H4 (cell line): ENCODE measurements around the gene HYPK. TPM values are rescaled to one million over a fixed set of nuclear protein-coding genes. Genes with fewer than 3 reads are reported as not detected.
"Not testable (repeated sequence)": the region's sequence is repeated elsewhere in the genome, so short reads cannot be mapped to it uniquely, and the experiment has no call there.

Experiments used
- DNase-seq: peaks from one replicate; pipeline ENCODE4 v3.0.0-alpha.2; 2015; ENCODE audit warnings: low spot score
- total RNA-seq: library from RNA; depleted of rRNA; stranded (reverse); fragments of >200 nt; shearing (Covaris generic); gene quantifications from 2 replicates; pipeline ENCODE4 v1.2.3, GENCODE V29; 2014

Gene HYPK
- total RNA-seq, 1 experiment from 2014 or later, result 6.5 TPM

GRCh38 chr15:43795197-43795596 lies 5.2 kb upstream of the HYPK start:
- no peak for DNase-seq

GRCh38 chr15:43795997-43796396 lies 4.4 kb upstream of the HYPK start:
- DNase-seq, result no peak

GRCh38 chr15:43796566-43796965 lies 3.8 kb upstream of the HYPK start:
- DNase-seq, result no peak

- DNase-seq, result no peak
Measured at GRCh38 chr15:43799209-43799944, 1.0 kb upstream of the HYPK start.

GRCh38 chr15:43799945-43800285 lies 484 bp upstream of the HYPK start, which contains the start of gene SERINC4:
Gene SERINC4 (minus strand): TSS chr15:43800220. CDS start chr15:43799986, 234 bp downstream.
- DNase-seq, result no peak

- not testable (repeated sequence) for DNase-seq
Measured at GRCh38 chr15:43802676-43803075, 2.3 kb downstream of the HYPK start.

GRCh38 chr15:43808435-43808950 lies 8.1 kb downstream of the HYPK start:
- DNase-seq, result no peak

- DNase-seq, result no peak
Measured at GRCh38 chr15:43808960-43809678, 8.7 kb downstream of the HYPK start.

GRCh38 chr15:43815064-43815463 lies 14.7 kb downstream of the HYPK start:
- DNase-seq, result not testable (repeated sequence)

- DNase-seq, result no peak
Measured at GRCh38 chr15:43821505-43821904, 21.1 kb downstream of the HYPK start.

GRCh38 chr15:43824302-43825246 lies 24.2 kb downstream of the HYPK start, which contains the start of gene MFAP1:
Gene MFAP1 (minus strand): TSS chr15:43824690. CDS start chr15:43824569, 121 bp downstream.
- peak; percentile 98 for DNase-seq

GRCh38 chr15:43825305-43825704 lies 24.9 kb downstream of the HYPK start:
- not testable (repeated sequence) for DNase-seq

- no peak for DNase-seq
Measured at GRCh38 chr15:43826029-43826507, 25.7 kb downstream of the HYPK start.

- peak; percentile 76 for DNase-seq
Measured at GRCh38 chr15:43826508-43827341, 26.3 kb downstream of the HYPK start, which contains the start of gene WDR76. Gene WDR76 (plus strand): TSS chr15:43827002. CDS start chr15:43827033, 31 bp downstream.

- DNase-seq, result no peak
Measured at GRCh38 chr15:43828061-43828657, 27.8 kb downstream of the HYPK start.

GRCh38 chr15:43829951-43830540 lies 29.6 kb downstream of the HYPK start:
- not testable (repeated sequence) for DNase-seq

- DNase-seq, result not testable (repeated sequence)
Measured at GRCh38 chr15:43830691-43831275, 30.4 kb downstream of the HYPK start.

- not testable (repeated sequence) for DNase-seq
Measured at GRCh38 chr15:43831519-43832052, 31.2 kb downstream of the HYPK start.

- not testable (repeated sequence) for DNase-seq
Measured at GRCh38 chr15:43832485-43832884, 32.1 kb downstream of the HYPK start.
